T-helper 2 cell (primary cell): ENCODE measurements around the gene GRK4.
A peak's percentile ranks its signal among the peaks of the same experiment; 100 is the strongest.
"Not testable (repeated sequence)": the region's sequence is repeated elsewhere in the genome, so short reads cannot be mapped to it uniquely, and the experiment has no call there.

Source experiments
- DNase-seq, 5 experiments: peaks; one replicate each; pipeline versions ENCODE4 v3.0.0 to v3.0.0-alpha.2; 2012 to 2022

GRK4 gene

DNA sequence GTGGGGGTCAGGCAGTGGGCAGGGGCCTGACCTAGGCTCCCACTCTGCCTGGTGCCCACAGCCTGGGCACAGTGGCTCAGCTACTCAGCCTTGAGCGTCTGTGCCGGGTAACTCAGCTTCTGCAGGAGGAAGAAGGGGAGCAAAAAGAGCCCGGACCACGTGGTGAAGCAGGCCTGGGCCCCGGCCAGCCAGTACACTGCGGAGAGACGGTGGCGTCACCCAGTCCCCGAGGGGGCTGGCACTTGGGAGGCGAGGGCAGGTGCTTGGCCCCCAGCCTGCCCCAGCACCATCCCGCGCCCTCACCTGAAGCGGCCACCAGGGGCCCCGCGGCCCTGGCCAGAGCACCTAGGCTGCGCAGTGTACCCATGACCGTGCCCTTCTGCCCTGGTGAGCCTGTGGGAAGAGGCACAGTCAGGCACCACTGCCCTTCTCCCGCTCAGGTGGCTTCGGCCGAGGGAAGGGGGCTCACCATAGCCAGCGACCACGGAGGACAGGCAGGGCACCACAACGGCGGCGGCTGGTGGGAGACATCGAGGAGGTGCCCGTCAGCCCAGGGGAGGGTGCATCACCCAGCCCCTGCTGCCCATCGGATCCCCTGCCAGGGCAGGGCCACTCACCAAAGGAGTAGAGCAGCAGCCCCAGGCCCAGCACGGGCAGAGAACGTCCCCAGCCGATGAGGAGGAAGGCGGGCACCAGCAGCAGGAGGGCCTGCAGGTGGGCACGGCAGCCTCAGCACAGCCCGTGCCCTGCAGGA is 32.4 kb upstream of the GRK4 start:
- DNase-seq = no peak

DNA sequence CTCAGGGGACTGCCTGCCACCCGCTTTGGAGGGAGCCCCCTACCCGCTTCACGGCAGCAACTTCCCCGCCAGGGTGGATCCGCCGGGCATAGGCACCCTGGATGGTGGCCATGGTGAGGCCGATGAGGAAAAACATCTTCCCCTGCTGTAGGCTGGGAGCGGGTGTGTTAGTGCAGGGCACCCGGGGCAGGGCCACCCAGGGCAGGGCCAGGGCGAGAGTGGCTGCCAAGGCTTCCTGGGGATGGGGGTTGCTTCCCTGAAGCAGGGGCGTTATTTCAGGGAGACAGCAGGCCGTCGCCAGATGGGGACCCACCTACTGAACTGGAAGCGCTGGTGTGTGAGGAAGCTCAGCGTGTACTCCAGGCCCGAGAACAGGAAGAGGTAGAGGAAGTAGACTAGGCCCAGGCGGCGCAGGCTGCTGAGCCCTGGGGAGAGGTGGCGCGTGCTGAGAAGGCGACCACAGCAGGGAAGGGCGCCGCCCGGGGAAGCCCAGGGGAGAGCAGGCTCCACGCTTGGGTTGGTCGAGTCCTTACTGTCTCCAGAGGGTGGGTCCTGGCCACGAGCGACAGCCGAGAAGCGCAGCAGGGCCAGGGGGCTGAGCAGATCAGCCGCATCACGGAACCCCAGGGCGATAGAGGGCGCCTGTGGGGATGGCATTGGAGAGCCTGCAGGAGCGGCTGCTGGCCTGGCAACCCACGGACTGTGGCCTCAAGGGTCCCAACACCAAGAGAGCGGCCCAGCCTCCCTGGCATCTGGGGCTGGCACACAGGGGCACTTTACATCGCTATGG is 31.7 kb upstream of the GRK4 start:
- DNase-seq = peak in 4 of 5 experiments; percentile 26 to 82 (median 56)

DNA sequence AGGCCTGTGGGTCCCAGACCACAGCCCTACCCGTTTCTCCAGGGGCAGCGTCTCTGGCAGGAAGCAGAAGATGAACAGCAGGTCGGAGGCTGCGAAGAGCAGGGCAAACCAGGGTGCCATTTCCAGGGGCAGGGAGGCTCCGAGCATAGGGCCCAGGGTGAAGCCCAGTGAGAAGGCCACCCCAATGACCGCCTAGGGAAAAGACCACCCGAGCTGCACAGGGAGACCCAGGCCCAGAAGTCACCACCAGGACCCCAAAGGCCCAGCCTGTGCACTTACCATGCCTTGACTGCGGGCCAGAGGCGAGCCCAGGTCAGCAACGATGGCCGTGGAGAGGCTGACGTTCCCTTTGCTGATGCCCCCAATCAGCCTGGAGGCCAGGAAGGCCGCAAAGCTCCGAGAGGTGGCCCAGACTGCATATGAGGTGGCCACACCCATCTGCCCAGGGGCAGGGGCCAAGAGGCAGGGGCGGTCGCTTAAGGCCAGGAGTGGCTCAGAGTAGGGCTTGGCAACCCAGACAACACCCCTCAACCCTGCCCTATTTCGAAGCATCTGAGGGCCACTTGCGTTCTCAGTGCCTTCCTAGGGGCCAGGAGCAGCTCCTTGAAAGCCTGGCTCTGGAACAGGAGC is 30.9 kb upstream of the GRK4 start:
- peak in 1 of 5 experiments; percentile 68 for DNase-seq

DNA sequence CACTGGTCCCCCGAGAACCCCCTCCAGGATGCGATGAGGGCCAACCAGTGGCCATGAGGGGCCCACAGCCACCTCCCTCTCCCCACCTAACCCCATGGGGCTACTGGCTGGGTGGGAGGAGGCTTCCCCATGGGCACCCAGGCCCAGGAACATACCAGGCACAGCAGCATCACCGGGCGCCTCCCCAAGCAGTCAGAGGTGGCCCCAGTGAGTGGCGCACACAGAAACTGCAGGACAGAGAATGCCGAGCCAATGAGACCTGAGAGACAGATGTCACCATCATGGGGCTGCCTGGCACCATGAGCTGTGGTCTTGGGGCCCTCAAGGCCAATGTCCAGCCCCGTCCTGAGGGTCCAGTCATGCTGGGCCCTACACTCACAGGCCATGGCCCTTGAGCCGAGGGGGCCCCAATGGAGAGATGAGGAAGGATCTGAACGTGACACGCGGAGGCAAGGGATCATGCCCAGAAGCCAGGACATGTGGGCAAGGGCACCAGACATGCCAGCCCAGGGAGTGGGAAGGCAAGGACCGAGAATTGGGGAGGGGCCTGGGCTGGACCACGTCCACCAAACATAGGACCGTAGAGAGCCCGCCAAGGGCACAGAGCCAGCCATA is 30.3 kb upstream of the GRK4 start:
- DNase-seq = peak in 1 of 5 experiments; percentile 74

DNA sequence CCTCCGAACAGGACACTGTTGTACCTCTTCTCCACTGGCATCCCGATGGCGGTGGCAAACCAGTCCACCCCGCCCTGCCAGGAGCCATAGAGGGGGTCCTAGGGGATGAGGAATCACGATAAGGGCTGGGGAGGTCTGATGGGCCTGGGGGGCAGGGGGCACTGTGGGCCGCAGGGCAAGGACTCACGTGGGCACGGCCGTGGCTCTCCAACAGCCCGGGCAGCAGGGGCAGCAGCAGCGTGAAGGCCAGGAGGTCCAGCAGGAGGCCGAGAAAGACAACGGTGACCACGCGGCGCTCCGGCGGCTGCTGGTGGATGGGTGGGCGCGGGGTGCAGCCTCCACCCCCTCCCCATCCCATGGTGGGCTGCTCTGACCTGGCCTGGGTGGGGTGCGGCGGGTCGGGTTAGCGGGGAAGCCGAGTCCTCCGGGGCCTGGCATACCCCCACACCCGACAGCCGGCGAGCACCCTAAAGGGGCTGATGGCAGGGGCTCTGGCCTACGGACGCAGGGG is 29.8 kb upstream of the GRK4 start:
- DNase-seq = no peak

DNA sequence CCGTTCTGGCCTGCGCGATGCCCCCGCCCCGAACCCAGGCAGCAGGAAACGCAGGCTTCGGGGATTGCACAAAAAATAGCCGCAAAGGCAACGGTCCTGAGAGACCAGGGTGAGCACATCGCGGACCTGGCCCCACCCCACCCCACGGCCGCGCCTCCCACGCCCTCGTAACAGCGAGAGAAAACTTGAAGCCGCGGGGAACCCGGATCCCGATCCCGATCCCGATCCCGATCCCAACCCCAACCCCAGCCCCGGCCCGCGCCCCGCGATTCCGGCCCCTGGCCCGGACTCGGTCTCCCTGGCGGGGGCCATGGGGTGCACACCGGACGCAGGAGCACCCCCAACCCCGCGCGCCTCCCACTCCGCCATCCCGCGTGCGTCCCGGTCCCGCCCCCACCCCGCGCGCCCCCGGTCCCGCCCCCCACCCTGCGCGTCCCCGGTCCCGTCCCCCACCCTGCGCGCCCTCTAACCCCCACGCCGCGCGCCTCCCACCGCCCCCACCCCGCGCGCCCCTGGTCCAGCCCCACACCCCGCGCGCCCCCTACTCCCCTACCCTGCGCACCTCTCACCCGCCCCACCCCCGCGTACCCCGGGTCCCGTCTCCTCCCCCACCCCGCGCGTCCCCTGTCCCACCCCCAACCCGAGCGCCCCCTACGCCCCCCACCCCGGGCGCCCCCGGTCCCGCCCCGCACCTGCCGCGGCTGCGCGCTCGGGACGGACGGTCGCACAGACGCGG is 29.1 kb upstream of the GRK4 start:
- DNase-seq = peak in 3 of 5 experiments; percentile 50 to 62 (median 58)

DNA sequence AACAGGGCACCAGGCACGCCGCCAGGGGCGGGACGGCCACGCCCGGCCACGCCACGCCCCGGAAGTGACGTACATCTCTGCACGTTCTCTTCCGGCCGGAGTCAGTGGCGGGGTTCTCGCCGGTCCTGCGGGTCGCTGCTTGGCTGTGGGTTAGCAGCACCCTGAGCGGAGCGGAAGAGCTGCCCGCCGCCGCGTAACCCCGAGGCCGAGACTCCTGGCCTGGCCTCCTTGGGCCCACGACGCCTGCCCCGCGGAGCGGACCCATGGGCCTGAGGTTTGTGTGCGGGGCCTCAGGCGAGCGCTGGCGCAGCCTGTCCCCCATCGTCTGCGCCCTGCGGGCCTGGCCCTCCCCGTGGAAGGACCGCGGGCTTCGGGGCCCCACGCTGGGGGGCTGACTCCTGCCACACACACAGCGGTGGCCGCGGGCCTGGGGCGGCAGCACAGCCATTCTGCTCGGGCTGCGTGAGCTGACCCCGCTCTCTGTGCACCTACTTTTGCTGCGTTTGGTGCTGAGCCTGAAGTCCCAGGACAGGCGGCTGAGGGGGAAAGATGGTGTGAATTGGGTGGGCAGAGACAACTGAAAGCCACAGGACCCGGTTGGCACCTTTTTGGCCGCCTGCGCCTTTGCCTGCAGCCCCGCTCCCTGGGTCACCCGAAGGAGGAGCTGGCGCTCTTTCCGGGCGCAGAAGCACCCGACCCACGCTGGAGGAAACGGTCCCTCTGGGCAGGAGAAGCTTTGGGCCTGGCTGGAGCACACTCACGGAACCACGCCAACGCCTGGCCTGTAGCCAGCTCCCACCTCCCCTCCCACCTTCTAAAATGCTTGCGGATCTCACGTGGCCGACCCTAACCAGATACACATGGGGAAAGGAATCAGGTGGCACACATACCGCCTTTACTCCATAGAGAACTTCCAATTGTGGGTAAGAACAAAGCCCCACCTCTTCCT is 28.3 kb upstream of the GRK4 start:
- peak; percentile 91 to 97 (median 95) for DNase-seq

DNA sequence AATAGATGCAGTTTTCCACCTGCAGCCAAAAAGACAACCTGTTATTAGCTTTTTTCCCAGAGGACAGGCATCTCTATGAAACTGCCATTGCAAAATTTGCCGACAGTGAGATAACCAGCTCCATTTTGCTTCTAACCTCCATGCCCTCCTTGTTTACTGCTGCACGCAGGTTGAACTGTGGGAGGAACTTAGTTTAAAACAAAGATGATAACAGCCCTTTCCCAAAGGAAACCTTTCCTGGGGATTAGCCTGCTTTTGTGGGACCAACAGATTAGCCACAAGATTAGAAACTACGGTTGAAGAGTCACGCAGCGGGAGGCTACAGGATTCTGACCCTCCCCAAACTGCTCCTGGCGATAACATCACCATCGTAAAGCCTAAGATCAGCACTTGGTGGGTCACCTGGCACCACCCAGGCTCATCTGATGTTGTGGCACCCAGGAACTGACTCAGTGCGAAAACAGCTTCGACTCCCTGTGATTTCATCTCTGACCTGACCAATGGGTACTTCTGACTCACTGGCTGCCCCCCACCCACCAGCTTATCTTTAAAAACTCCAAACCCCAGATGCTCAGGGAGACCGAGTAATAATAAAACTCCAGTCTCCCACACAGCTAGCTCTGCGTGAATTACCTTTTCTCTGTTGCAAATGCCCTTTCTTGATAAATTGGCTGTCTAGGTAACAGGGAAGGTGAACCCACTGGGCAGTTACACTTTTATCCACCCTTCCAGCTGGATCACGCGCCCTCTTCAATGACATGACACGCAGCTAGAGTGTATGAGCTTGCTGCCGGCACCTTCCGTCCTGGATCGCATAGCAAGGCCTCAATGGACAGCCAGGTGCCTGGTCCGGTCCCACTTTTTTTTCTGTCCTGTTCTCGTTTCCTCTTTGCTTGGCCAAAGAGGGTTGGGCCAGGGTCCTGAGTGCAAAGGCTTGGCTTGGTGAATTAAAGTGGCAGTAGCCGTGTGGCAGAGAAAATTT is 27.3 kb upstream of the GRK4 start:
- peak in 4 of 5 experiments; percentile 55 to 97 (median 64) for DNase-seq

DNA sequence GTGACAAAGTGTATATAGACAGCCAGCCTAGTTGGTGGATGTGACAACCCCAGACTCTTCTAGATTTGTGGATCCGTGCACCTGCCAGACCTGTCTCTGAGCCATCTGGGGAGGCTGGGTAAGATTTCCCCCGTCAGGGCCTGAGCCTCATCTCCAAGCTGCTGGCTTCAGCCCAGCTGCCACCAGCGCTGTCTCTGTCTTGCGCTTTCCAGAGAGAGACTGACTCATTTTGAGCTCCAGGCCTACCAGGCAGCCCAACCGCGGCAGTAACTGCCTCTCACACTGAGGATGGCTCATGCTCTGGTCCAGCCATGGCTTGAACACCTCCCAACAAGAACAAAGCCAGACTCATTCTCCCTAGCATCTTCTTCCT is 26.6 kb upstream of the GRK4 start:
- DNase-seq = peak in 2 of 5 experiments; percentile 44 to 90

DNA sequence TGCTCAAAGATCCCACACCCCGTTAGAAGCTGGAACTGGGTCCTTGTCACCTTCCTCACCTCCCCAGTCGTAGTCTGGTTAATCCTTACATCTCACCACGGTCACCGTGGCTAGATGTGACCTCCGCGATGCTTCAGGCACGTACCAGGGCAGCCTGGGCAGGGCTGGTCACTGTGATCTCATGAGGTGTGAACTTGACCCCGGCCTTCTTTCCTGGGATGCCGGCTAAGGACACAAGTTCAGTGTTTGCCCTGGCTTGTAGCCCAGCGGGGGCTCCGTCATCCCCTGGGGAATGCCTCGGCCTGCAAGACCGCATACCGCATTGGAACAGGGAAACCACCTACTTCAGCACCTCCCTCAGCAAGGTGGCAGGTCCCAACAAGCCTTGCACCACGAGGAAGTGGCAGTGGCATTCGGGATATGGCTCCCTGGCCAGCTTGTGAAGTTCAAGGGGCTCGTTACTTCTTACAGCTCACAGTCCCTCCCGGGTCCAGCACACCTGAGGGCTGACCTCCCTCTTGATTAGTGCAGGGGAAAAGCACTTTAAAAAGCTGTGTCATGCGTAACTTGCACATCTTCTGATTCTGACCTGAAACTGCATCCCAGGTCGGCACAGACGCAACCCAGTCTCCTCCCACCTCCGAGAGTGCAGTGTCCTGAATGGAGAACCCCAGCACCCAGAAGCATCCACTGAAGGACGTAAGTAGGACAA is 26.1 kb upstream of the GRK4 start:
- peak in 1 of 5 experiments; percentile 61 for DNase-seq

DNA sequence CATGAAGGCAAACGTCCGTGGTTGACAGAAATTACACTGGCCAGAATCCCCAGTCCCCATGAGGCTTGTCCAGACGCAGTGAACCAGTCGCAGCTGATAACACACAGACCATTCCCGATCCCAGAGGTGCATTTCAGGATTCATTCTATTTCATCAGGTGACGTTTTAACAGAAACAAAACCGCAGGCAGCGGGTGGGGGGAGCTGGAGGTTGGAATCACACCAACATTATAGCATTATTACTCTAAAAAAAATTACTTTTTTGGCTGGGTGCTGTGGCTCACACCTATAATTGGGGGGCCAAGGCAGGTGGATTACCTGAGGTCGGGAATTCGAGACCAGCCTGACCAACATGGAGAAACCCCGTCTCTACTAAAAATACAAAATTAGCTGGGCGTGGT is 25.4 kb upstream of the GRK4 start:
- DNase-seq = no peak

DNA sequence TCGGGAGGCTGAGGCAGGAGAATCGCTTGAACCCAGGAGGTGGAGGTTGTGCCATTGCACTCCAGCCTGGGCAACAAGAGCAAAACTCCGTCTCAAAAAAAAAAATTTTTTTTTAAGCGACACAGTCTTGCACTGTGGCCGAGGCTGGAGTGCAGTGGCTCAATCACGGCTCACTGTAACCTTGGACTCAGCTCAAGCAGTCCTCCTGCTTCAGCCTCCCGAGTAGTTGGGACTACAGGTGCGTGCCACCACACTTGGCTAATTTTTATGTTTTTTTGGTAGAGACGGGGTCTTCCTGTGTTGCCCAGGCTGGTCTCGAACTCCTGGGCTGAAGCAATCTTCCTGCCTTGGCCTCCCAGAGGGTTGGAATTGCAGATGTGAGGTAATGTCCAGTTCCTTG is 25.0 kb upstream of the GRK4 start:
- not testable (repeated sequence) for DNase-seq

DNA sequence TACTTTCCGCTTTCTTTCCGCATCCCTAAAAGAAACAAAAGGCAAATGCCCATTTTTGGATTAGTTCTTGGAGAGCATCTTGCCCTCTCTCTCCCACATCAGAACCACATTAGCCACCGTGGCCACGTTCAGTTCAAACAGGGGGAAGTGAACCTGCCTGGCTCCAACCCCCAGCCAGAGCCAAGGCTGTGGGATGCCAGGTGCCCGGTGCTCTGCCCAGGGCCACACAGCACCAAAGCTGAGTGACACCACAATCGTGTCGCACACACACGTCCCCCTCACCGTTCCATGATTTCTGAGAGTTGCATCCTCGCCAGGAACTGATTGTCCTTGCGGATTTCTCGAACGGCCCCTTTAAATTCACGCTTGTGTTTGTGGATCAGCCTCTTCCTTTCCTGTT is 24.5 kb upstream of the GRK4 start:
- DNase-seq = no peak

DNA sequence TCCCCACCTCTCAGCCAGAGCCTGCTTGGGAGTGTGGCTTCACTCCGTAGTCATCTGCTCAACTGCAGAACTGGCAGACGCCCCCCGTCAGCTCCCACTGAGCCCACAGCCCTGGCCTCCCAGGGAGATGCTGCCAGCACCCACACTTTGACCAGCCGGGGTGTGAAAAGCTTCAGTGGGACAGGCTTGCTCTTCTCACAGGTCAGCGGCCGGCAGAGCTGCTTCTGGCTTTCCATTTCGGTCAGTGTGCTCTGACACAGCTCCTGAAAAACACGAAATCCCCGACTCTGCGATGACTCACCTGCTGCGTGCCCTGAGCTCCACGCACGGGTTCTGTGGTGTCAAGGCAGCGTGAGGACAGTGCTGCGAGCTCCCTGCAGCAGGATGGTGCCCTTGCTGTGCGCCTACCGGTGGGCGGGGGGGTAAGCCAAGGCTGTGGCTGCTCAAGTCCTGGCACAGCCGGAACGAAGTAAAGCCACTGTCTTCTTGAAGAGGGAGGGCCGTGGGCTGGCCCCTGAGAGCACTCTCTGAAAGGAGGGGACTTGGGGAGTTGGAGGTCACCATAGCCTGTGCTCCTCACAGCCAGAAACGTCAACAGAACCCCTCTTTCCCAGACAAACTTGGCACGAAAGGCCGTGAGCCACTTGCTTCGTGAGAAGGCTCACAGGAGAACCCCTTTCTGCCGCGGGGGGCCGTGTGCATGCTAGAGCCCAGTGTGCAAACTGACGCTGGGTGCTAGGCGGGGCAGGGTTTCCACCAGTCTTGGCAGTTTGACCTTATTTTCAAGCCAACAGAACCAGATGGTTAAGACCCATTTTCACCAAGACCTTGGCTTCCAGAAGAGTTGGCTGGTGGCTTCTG is 23.8 kb upstream of the GRK4 start:
- DNase-seq = no peak

DNA sequence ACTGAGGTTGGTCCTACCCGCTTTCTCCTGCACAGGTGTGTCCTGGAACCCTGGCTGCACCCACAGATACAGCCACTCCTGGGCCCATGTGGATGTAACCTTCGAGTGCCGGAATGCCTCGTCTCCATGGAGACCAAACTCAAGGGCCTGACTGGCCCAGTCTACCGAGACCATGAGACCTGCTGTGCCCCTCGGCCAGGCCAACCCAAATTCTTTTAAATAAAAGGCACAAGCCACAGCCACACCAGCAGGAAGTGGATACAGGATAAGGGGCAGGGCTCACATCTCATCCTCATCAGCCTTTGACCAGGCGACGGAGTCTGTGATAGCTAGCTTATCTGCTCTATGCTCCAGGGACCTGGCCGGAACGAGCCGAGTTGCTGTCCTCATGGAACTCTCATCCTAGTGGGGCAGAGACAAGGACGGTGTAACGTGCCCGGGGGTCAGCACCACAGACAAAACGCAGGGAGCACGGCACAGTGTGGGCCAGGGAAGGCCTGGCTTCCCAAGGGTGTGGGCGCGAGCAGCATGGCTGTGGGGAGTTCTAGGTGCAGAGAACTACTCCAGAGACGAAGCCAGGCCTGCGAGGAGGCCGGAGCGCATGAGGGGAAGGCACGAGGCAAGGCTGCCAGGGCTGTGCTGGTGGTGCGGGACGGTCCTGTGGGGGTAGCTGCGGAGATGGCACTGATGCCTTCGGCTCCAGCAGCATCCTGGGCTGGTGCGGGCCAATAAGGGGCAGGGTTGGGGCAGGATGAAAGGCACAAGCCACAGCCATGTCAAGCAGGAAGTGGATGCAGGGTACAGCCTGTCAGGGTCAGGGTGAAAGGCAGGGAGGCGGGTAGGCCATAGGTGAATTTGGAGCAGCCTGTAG is 22.9 kb upstream of the GRK4 start:
- no peak for DNase-seq

DNA sequence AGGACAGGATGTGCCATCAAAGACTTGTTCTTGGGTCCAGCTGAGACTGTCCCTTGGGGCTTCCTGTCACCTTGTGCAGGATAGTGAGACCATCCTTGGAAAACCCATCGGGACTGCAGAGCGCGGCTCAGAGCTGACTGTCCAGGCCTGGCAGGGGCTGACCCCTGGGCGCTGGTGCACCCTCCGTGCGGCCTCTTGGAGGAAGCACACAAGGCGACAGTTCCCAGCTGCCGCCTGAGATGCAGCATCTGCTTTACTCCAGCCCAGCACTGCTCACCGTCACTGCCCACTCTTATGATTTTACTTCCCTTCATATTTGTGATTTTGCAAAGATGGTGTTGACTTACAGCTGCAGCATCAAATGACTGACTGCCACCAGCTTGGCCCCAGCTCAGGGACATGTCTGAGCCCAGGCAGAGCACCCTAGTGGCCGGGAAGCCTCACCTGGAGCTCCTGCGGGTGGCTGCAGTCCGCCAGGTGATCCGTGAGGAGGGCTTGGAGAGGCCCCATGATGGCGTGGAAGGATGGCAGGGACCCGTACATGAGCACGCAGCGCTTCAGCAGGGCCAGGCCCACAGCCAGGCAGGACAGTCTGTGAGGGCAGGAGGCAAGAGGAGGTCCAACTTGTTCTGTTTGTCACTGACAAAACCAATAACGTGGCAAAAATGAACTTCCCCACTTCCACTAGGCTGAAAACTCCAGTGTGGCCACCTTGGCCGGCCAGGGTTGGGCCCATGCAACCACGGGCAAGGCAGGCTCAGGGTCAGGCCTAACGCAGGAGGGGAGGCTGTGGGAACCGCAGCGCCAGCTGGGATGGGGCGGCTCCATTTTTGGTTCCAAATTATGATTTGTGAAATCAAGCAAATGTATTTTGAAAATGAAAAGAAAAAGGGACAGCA is 22.0 kb upstream of the GRK4 start:
- no peak for DNase-seq
